ENCODE results near the gene PNMT. TPM values are rescaled to one million over a fixed set of nuclear protein-coding genes. Genes with fewer than 3 reads are reported as not detected.

PNMT gene
- total and polyA plus RNA-seq, 2 donors (not counting 3 experiments of a cell fraction or from before 2014, with no cell fraction given) = 0.11 TPM; not detected in 1

DNA sequence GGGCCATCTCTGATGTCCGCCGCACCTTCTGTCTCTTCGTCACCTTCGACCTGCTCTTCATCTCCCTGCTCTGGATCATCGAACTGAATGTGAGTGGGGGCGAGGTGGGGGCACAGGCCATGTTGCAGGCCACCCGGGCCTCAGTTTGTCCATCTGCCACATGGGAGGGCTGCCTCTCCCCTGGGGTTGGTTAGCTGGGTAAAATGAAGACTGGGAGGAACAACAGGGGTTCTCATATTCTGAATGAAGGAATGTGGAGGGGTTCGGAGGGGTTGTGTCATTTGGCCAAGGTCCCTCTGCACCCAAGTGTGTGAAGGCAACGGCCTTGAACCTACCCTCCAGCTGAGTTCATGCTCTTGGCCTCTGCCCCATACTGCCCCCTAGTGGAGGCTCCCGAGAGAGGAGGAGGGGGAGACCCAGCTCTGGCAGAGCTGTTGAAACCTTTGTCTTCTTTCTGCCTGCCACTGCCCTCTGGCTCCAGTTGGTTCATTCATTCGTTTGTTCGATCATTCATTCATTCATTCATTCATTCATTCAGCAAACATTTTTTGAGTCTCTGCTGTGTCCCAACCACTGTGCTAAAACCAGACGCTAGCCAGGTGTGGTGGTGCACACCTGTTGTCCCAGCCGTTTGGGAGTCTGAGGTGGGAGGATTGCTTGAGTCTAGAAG is 14.5 kb upstream of the PNMT start:
- Histone ChIP-seq H3K79me2 (ENCODE audit: control insufficient read depth, insufficient read depth, low read length) (no peaks in the 10 kb centered on the region), H3K9me3 (replicated peaks; ENCODE audit: control insufficient read depth, insufficient read depth, low read length) (no peaks in the 10 kb centered on the region), H3K4me2 (ENCODE audit: insufficient read depth, low read length) (no peak overlapping the region), H3K9me1 (replicated peaks; ENCODE audit: control insufficient read depth, extremely low read depth, insufficient read depth, low read length) (no peaks in the 10 kb centered on the region), H3K27ac (ENCODE audit: insufficient read depth, low read depth, low read length) (no peak overlapping the region), H3K4me3 (replicated peaks in 1 of 3; ENCODE audit: insufficient read depth in 1 of 3, low read depth in 1 of 3, low read length in 3 of 3) (no peak overlapping the region), H3K4me1 (ENCODE audit: control insufficient read depth, extremely low read depth, insufficient read depth, low read length) (peaks cover 1% of the 10 kb centered on the region), H3K36me3 (ENCODE audit: control insufficient read depth in 2 of 2, extremely low read depth in 1 of 2, insufficient read depth in 2 of 2, low read length in 2 of 2) (no peaks in the 10 kb centered on the region), H4K20me1 (replicated peaks; ENCODE audit: control insufficient read depth, extremely low read depth, insufficient read depth, low read length) (no peaks in the 10 kb centered on the region), H2AFZ (ENCODE audit: low read depth, low read length) (no peak overlapping the region), H3K27me3 (ENCODE audit: control insufficient read depth in 2 of 2, insufficient read depth in 2 of 2, low read length in 2 of 2) (no peaks in the 10 kb centered on the region), H3K9ac (replicated peaks; ENCODE audit: extremely low read depth, insufficient read depth, low read length) (no peak overlapping the region)
- BruUV-seq (replicated peaks) = no TSS peak
- intact Hi-C loops (cut with micrococcal nuclease) (loop anchor here (1.0 to 2.0 kb wide), 2 partner anchors 16 to 31 kb away; partner anchors contain the start of gene STARD3), dilution Hi-C loops (cut with MboI; ENCODE audit: extremely low pct_ligation_motif_present, low sequenced_read_pairs) (no loop called here)
- CTCF ChIA-PET = interaction anchor here (0.6 to 9.3 kb wide), 26 partner anchors 10 to 320 kb away, joined by 3 to 114 read pairs (median 6); partner anchors contain the start of genes ERBB2, MIEN1, PGAP3 and PNMT
- TF ChIP-seq, protein P1, sequence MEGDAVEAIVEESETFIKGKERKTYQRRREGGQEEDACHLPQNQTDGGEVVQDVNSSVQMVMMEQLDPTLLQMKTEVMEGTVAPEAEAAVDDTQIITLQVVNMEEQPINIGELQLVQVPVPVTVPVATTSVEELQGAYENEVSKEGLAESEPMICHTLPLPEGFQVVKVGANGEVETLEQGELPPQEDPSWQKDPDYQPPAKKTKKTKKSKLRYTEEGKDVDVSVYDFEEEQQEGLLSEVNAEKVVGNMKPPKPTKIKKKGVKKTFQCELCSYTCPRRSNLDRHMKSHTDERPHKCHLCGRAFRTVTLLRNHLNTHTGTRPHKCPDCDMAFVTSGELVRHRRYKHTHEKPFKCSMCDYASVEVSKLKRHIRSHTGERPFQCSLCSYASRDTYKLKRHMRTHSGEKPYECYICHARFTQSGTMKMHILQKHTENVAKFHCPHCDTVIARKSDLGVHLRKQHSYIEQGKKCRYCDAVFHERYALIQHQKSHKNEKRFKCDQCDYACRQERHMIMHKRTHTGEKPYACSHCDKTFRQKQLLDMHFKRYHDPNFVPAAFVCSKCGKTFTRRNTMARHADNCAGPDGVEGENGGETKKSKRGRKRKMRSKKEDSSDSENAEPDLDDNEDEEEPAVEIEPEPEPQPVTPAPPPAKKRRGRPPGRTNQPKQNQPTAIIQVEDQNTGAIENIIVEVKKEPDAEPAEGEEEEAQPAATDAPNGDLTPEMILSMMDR (IDR thresholded peaks at IDR 0.05; ENCODE audit: extremely low read depth in 1 of 2, insufficient read depth in 1 of 2, low read depth in 1 of 2, low read length in 2 of 2) = peak; percentile 93 to 96
- TF ChIP-seq FOS (IDR thresholded peaks at IDR 0.05; ENCODE audit: borderline replicate concordance, insufficient read depth, low read length) = no peak
- TF ChIP-seq POLR2AphosphoS5 (IDR thresholded peaks at IDR 0.05; ENCODE audit: insufficient read depth, low read depth, low read length) = no peak
- FAIRE-seq (peak; percentile 62), DNase-seq (ENCODE audit: low read depth, low spot score) (peak; percentile 35)
- POLR2A ChIA-PET = no interaction called here

GRCh38 chr17:39655105-39655504 is 13.1 kb upstream of the PNMT start:
- no peak overlapping the region for H3K4me2 ChIP-seq (ENCODE audit: insufficient read depth, low read length)
- FAIRE-seq = no peak
- H3K9me1 ChIP-seq (replicated peaks; ENCODE audit: control insufficient read depth, extremely low read depth, insufficient read depth, low read length) = no peaks in the 10 kb centered on the region
- dilution Hi-C loops (cut with MboI; ENCODE audit: extremely low pct_ligation_motif_present, low sequenced_read_pairs) = no loop called here
- H2AFZ ChIP-seq (ENCODE audit: low read depth, low read length) = no peak overlapping the region
- no peaks in the 10 kb centered on the region for H4K20me1 ChIP-seq (replicated peaks; ENCODE audit: control insufficient read depth, extremely low read depth, insufficient read depth, low read length)
- H3K4me3 ChIP-seq (replicated peaks in 1 of 3; ENCODE audit: insufficient read depth in 1 of 3, low read depth in 1 of 3, low read length in 3 of 3) = no peak overlapping the region
- no peak overlapping the region for H3K27ac ChIP-seq (ENCODE audit: insufficient read depth, low read depth, low read length)
- H3K4me1 ChIP-seq (ENCODE audit: control insufficient read depth, extremely low read depth, insufficient read depth, low read length) = peaks cover 12% of the 10 kb centered on the region
- no peaks in the 10 kb centered on the region for H3K36me3 ChIP-seq (ENCODE audit: control insufficient read depth in 2 of 2, extremely low read depth in 1 of 2, insufficient read depth in 2 of 2, low read length in 2 of 2)
- ChIA-PET CTCF (interaction anchor here (0.7 to 9.3 kb wide), 14 partner anchors 9 to 108 kb away, joined by 3 to 114 read pairs (median 12); partner anchors contain the start of genes MIEN1, PNMT and TCAP), POLR2A (no interaction called here)
- no peak for TF ChIP-seq GATA2 (IDR thresholded peaks at IDR 0.05; ENCODE audit: insufficient read depth, insufficient read length, low read depth, low read length)
- TF ChIP-seq POLR2A (IDR thresholded peaks at IDR 0.05; ENCODE audit: low read depth, low read length) = no peak
- no peak for TF ChIP-seq JUN (IDR thresholded peaks at IDR 0.05; ENCODE audit: borderline replicate concordance, insufficient read depth, insufficient read length, low read depth)
- no peak for TF ChIP-seq POLR2AphosphoS5 (IDR thresholded peaks at IDR 0.05; ENCODE audit: insufficient read depth, low read depth, low read length)
- H3K9me3 ChIP-seq (replicated peaks; ENCODE audit: control insufficient read depth, insufficient read depth, low read length) = no peaks in the 10 kb centered on the region
- H3K9ac ChIP-seq (replicated peaks; ENCODE audit: extremely low read depth, insufficient read depth, low read length) = no peak overlapping the region
- BruUV-seq (replicated peaks) = no TSS peak
- intact Hi-C loops (cut with micrococcal nuclease) = no loop called here
- DNase-seq (ENCODE audit: low read depth, low spot score) = no peak
- no peaks in the 10 kb centered on the region for H3K79me2 ChIP-seq (ENCODE audit: control insufficient read depth, insufficient read depth, low read length)
- H3K27me3 ChIP-seq (ENCODE audit: control insufficient read depth in 2 of 2, insufficient read depth in 2 of 2, low read length in 2 of 2) = no peaks in the 10 kb centered on the region

Data from endothelial cell of umbilical vein (primary cell).